NOMO-1 treated with dmso at 0.1 percent for 144 hours (cell line): ENCODE data around the gene ATP6V1B1.

Experiments
- DNase-seq: peaks from one replicate; lab custom pipeline; 2025; ENCODE audit not compliant: unreplicated experiment; lab: John Stamatoyannopoulos, UW

Gene ATP6V1B1

DNA sequence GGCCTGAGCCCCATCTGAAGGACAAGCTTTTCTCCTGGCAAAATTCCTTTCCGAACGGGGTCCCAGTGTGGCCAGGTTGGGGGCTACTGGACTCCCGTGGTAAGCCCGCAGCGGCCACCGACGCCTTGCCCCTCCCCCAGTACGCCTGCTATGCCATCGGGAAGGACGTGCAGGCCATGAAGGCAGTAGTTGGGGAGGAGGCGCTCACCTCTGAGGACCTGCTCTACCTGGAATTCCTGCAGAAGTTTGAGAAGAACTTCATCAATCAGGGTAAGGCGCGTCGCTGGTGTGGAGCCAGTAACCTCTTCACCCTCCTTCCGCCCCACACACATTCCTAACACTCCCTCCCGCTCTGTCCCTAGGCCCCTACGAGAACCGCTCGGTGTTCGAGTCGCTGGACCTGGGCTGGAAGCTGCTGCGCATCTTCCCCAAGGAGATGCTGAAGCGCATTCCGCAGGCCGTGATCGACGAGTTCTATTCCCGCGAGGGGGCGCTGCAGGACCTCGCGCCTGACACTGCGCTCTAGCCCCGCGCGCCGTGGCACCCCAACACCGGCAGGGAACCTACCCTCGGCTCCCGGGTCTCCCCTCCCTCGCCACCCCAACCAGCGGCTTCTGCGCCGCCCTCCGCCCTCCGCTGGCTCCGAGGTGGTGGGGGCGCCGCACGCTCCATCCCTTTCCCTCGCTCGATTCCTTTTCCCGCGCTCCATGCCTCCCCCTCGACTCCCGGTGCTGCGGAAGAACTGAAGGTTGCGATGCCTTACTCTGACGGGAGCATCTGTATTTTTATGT lies 29.1 kb downstream of the ATP6V1B1 start:
- peak; percentile 38 for DNase-seq

DNA sequence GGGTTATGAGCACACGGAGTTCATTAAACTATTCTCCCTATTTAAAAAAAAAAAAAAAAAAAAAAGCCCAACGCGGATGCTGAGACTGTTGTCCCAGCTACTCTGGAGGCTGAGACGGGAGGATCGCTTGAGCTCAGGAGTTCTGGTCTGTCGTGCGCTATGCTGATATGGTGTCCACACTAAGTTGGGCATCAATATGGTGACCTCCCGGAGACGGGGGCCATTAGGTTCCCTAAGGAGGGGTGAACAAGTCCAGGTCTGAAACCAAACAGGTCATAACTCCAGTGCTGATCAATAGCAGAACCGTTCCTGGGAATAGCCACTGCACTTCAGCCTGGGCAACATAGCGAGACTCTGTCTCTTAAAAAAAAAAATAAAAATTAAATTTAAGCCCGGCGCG lies 29.8 kb downstream of the ATP6V1B1 start:
- DNase-seq, result no peak

DNA sequence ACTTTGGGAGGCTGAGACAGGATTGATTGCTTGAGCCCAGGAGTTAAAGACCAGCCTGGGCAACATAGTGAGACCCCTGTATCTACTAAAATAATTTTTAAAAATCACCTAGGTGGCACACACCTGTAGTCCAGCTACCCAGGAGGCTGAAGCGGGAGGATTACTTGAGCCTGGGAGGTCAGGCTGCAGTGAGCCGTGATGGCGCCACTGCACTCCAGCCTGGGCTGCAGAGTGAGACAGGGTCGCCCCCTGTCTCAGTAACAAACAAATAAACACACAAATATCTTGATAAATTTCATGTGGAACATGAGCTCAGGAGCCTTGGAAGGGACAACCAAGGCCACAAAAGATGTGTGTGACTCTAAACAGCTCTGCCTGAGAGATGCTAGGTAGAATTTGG lies 31.0 kb downstream of the ATP6V1B1 start:
- no peak for DNase-seq

DNA sequence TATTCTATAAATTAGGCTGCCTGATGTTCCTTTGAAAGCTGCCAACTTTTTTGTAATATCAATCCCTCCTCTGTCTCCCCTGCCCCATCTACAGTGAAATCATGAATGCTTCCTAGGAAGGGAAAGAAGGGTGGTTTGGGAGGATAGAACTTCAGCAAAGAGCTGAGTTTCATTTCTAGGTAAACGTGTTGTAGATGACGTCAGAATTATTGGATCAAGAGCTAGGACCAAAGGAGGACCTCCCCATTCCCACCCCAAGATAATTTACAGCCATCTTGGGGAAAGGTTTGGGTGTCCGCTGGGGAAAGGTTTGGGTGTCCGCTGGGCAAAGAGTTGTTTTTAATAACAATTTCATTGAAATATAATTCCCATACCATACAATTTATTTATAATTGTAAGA lies 31.5 kb downstream of the ATP6V1B1 start:
- no peak for DNase-seq

GRCh38 chr2:70974592-70974991 lies 38.9 kb downstream of the ATP6V1B1 start:
- DNase-seq, result no peak

DNA sequence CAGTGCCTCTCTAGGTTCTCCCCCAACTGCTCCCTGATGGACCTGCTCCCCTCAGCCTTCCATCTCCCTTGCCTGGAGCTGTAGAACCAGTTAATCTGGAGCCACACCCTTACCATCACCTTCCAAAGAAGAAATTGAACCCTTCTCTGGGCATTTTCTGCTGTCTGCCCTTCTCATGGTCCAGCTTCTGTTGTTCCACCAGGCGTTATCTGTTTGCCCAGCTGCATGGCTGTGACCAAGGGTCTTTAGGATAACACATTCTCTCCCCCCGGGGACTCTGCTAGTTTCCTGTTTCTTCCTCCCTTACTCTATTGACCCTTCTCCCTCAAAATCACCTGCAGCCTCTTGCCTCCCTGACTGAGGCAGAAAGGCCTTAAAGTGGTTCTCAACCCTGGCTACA lies 39.5 kb downstream of the ATP6V1B1 start:
- DNase-seq, result no peak

DNA sequence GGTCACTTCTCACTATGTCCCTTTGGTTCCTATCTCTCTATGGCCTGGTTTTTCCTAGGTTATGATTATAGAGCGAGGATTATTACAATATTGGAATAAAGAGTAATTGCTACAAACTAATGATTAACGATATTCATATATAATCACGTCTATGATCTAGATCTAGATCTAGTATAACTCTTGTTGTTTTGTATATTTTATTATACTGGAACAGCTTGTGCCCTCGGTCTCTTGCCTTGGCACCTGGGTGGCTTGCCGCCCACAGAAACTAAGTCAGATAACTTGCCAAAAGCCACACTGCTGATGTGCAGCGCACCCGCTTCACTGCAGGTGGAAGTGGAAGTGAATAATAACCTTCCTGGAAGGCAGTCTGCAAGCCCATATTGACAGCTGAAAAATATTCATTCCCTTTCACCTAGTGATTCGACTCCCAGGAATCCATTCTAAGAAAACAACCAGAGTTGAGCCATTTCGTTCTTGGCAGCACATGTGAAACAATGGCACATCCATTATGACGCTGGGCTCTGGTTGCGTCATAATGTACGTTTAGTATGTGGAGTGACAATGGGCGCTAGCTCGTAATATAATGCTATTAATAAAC lies 42.0 kb downstream of the ATP6V1B1 start:
- peak; percentile 16 for DNase-seq

DNA sequence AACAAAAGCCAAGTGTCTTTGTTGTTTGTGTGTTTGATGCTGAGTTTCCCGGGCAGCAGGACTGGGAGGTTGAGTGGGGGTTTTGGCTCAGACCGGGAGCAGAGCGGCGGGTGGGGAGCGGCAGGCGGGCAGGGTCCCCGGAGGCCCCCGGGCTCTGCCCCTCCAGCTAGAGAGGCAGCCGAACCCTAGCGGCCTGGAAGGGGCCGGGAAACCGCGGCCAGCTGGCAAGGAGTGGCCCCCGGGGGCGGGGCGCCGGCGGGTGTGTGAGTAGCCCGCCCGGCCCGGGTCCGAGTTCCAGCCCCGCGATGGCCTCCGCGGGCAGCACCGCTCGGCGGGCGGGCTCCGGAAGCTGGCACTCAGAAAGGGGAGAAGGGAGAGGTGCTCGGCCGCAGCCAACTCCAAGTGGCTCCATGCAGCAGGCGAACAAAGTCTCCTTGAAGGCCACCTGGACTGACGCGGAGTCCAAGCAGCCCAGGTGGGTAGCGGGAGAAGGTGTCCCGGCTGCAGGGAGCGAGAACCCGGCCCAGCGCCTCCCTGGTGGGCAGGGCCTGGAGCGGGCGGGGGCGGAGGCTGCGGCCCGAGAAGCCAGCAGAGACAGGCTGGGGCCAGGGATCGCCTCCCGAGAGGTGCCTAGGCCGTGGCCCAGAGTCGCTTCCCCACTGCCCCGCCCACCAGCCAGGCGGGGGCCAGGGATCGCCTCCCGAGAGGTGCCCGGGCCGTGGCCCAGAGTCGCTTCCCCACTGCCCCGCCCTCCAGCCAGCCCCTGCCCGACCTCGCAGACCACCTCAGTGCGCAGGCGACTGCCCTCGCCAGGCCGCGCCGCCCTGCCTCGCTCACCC lies 42.9 kb downstream of the ATP6V1B1 start, which contains the start of gene ANKRD53:
ANKRD53 (plus strand) TSS at position 290 of the 839 bp plus-strand sequence; CDS start at position 306, 16 bp downstream.
- DNase-seq, result no peak

- DNase-seq, result no peak
Measured at GRCh38 chr2:70979180-70979488, 43.4 kb downstream of the ATP6V1B1 start.

- DNase-seq, result no peak
Measured at GRCh38 chr2:70979626-70980025, 43.9 kb downstream of the ATP6V1B1 start.

GRCh38 chr2:70981421-70981820 lies 45.7 kb downstream of the ATP6V1B1 start:
- DNase-seq, result no peak

DNA sequence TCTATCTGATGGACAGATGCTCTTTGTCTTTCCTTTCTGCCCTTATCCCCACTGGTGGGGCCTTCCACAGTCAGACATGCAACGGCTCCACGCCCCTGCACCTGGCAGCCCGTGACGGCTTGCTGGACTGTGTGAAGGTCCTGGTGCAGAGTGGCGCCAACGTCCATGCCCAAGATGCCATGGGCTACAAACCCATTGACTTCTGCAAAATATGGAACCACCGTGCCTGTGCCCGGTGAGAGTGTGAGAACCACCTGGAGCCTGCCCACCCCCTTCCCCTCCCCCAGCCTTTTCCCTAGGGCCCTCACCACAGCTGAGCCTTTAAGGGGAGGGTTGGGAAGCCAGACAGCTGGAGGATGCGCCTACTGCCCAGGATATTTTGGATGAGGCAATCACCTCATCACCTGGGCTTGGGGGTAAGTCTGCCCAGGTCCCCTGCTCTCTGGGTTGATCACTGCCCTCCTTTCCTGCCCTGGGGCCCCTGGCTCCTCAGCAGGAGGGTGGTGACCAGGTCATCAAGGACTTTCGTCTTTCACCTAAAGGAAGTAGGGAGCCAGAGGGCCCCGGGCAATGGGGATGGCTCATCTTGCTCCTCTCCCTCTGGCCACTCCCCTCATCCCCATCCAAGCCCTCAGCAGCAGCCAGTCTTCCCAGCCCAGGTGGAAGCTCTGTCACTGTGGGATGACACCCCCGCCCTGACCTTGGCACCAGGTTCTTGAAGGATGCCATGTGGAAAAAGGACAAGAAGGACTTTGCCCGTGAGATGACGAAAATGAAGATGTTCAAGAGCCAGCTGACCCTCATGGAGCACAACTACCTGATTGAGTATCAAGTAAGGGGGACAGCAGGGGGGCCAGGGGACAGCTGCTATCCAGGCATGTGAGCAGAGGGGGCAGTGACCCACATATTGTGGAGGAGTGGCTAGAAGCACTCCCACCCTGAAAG lies 46.4 kb downstream of the ATP6V1B1 start:
- DNase-seq, result no peak

DNA sequence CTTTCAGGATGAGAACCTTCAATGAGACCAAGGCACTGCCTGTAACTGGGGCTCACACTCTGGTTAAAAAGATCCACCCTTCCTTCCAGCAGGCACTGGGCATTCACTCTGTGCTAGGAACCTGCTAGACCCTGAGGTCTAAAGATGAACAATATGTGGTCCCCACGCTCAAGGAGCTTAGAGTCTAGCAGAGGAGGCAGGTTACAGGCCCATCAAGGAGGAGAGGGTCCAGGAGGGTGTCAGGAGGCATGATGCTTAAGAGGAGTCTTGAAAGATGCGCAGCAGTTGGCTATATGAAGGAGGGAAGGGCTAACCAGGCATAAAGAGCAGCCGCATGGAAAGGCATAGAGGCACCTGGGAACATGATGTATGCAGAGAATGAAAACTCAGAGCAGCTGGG lies 47.3 kb downstream of the ATP6V1B1 start:
- no peak for DNase-seq

DNA sequence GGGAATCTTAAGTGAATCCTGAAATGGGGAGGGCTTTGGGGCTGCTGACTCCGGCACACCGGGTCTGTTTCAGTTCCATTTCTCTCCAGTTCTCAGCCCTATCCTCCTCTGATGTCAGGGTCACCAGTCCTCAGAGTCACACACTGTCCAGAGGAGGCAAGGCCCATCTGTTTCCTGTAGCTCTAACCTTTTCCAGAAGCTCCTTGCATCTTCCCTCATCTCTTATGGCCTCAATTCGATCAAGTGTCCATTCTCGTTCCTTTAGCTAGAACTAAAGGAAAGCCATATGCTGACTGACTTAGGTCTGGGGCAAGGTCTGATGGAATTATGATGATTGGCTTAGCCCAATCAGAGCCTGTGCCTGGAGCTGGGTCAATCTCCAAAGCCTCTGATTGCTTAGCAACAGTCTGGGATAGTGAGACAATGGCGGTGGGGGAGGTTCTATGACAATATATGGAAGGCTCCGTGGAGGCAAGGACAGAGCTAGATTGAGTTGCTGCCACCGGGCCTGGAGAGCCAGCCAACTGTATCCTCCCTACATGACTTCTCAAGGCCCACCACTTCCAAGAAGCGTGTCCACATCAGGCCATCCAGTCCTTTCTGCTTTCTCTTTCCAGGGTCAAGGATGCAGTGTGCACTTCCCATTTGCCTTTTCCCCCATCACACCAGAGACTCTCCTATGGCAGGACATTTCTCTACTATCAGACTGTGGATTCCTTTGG lies 48.0 kb downstream of the ATP6V1B1 start:
- DNase-seq, result no peak

GRCh38 chr2:70984228-70984575 lies 48.5 kb downstream of the ATP6V1B1 start:
- no peak for DNase-seq

DNA sequence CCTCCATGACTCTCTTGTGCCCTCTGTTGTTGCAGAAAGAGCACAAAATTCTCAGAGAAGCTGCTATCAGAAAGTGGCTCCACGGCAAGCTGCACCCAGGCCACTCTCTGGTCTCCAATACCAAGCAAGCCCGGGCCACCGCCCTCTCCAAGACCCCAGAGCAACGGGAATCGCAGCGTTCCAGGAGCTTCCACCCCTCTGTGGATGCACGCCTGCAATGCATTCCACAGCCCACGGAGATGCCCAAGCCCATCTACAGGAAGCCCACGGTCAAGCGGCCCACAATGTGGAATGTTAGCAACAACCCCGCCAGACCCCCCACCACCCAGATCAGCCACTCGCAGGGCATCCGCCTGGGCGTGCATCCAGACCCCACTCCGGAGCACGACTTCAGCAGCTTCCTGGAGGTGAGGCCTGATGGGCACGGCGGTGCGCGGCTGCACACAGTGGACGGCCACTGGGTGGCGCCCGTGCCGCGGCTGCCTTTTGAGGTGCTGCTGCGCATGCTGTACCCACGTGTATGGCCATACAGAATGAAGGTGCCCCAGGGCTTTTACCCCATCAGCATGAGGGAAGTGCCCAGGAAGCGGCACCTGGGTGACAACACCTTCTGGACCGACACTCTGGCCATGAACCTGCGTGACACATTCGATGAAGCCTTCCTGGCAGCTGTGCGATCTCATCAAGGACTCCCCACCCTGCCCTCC lies 49.0 kb downstream of the ATP6V1B1 start:
- no peak for DNase-seq

- DNase-seq, result no peak
Measured at GRCh38 chr2:70985283-70985688, 49.6 kb downstream of the ATP6V1B1 start.

GRCh38 chr2:70985956-70986355 lies 50.3 kb downstream of the ATP6V1B1 start:
- no peak for DNase-seq

DNA sequence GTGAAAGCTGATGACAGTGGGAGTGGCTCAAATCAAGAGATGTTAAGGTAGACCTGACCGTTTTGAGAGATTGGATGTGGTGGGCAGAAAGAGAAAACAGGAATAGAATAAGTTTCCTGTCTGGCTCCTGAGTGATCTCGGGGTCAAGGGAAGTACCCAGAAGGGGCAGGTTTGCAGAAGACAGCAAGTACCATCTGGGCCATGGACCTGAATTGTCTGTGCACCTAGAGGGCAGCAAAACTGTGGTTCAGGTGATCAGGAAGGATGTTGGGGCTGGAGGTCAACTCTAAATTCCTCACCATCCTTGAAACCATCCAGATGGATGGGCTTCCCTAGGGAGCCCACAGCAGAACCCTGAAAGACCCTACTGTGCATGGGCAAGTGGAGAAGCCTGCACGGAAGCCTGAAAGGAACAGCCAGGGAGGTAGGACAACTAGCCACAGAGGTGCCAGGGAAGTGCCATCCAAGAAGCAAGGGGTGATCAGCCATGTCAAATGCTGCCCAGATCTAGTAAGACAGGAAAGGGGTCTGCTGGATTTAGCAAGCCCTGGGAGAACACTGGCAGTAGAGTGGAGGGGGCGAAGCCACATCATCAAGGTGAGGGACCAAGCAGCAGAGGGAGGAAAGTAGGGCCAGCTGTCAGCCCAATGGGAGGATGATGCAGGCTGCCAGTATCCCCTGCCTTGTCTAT lies 50.9 kb downstream of the ATP6V1B1 start:
- DNase-seq, result no peak
